ENCODE results near the gene ATAD2B.

GRCh38 chr2:23925702-23926289 is 1.1 kb downstream of the ATAD2B start:
- no peak for TF ChIP-seq CTCF (IDR thresholded peaks at IDR 0.05; ENCODE audit: low read length)
- no peak for TF ChIP-seq EZH2phosphoT487 (IDR thresholded peaks at IDR 0.05; ENCODE audit: low read length)
- TF ChIP-seq EZH2 (optimal IDR thresholded peaks at IDR 0.05; ENCODE audit: low read depth, low read length) = no peak
